ENCODE data around the gene UTP20. TPM values are rescaled to one million over a fixed set of nuclear protein-coding genes. Genes with fewer than 3 reads are reported as not detected.

UTP20 gene
- polyA plus RNA-seq, 1 of the 3 experiments (the other 2 are of a cell fraction), result 5.7 TPM

- Histone ChIP-seq H3K4me1 (ENCODE audit: control insufficient read depth in 1 of 2, insufficient read depth in 2 of 2, low read depth in 1 of 2, low read length in 1 of 2) (no peaks in the 10 kb centered on the region), H3K27me3 (ENCODE audit: insufficient read depth) (no peaks in the 10 kb centered on the region), H3K79me2 (ENCODE audit: insufficient read depth) (no peaks in the 10 kb centered on the region), H3K9me3 (no peaks in the 10 kb centered on the region), H3K27ac (ENCODE audit: low read depth in 2 of 2, low read length in 1 of 2) (no peak overlapping the region), H3K4me2 (no peak overlapping the region), H3F3A (replicated peaks; ENCODE audit: insufficient read depth) (no peaks in the 10 kb centered on the region), H3K9me2 (no peaks in the 10 kb centered on the region), H4K20me1 (ENCODE audit: insufficient read depth) (no peaks in the 10 kb centered on the region), H3K9ac (no peak overlapping the region), H3K36me3 (replicated peaks in 1 of 2; ENCODE audit: control insufficient read depth in 1 of 2, insufficient read depth in 2 of 2, low read length in 1 of 2) (peaks cover 34 to 52% of the 10 kb centered on the region in 2 experiments), H2AFZ (ENCODE audit: low read depth) (no peak overlapping the region), H3K4me3 (ENCODE audit: low read depth in 2 of 2, low read length in 1 of 2) (no peak overlapping the region)
- 95% methylated on average over 2 of the region's 2 CpGs for WGBS (ENCODE audit: low lambda C conversion rate)
- CTCF ChIA-PET, result interaction anchor here (1.0 kb wide), 1 partner anchor 13 kb away, joined by 5 read pairs; no protein-coding TSS in a partner anchor
- POLR2A ChIA-PET, result no interaction called here
- TF ChIP-seq RXRA (IDR thresholded peaks at IDR 0.05; ENCODE audit: borderline replicate concordance, low read depth) (no peak), ELF1 (IDR thresholded peaks at IDR 0.05) (no peak), GATA2 (CRISPR knock-in tag; IDR thresholded peaks at IDR 0.05) (no peak), FOSL2 (IDR thresholded peaks at IDR 0.05; ENCODE audit: borderline replicate concordance, low read depth) (no peak), TEAD4 (IDR thresholded peaks at IDR 0.05; ENCODE audit: borderline replicate concordance, insufficient read depth) (no peak), MAX (IDR thresholded peaks at IDR 0.05; ENCODE audit: low read depth) (no peak), MEF2A (IDR thresholded peaks at IDR 0.05; ENCODE audit: borderline replicate concordance, low read depth) (no peak), RFX5 (IDR thresholded peaks at IDR 0.05; ENCODE audit: low read length) (no peak), NRF1 (IDR thresholded peaks at IDR 0.05; ENCODE audit: low read depth, low read length) (no peak), GABPA (IDR thresholded peaks at IDR 0.05; ENCODE audit: low read depth) (no peak), JUND (IDR thresholded peaks at IDR 0.05) (no peak), TAF1 (IDR thresholded peaks at IDR 0.05; ENCODE audit: borderline replicate concordance, low read depth, low read length) (no peak)
- TF ChIP-seq, protein P1, sequence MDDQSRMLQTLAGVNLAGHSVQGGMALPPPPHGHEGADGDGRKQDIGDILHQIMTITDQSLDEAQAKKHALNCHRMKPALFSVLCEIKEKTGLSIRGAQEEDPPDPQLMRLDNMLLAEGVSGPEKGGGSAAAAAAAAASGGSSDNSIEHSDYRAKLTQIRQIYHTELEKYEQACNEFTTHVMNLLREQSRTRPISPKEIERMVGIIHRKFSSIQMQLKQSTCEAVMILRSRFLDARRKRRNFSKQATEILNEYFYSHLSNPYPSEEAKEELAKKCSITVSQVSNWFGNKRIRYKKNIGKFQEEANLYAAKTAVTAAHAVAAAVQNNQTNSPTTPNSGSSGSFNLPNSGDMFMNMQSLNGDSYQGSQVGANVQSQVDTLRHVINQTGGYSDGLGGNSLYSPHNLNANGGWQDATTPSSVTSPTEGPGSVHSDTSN (IDR thresholded peaks at IDR 0.05), result no peak
- TF ChIP-seq, protein P2, sequence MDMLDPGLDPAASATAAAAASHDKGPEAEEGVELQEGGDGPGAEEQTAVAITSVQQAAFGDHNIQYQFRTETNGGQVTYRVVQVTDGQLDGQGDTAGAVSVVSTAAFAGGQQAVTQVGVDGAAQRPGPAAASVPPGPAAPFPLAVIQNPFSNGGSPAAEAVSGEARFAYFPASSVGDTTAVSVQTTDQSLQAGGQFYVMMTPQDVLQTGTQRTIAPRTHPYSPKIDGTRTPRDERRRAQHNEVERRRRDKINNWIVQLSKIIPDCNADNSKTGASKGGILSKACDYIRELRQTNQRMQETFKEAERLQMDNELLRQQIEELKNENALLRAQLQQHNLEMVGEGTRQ (IDR thresholded peaks at IDR 0.05; ENCODE audit: borderline replicate concordance, low read depth, low read length), result no peak
- no peak for DNase-seq
Observed at GRCh38 chr12:101336437-101336836, 56.5 kb downstream of the UTP20 start.

DNA sequence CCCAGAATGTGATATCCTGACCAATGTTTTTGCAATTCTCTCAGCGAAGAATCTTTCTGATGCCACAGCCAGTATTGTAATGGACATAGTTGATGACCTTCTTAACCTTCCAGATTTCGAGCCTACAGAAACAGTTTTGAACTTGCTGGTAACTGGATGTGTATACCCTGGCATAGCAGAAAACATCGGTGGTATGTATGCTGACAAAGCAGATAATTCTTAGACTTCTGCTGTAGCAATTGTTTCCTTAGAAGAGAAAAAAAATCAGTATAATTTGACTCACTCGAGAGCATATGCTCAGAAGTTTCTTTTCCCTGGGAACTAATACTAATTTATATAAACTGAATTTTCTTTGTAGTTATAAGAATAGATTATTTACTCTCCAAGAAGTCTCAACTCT, 58.2 kb downstream of the UTP20 start:
- Histone ChIP-seq H3K4me1 (ENCODE audit: control insufficient read depth in 1 of 2, insufficient read depth in 2 of 2, low read depth in 1 of 2, low read length in 1 of 2) (no peaks in the 10 kb centered on the region), H3K4me2 (no peak overlapping the region), H3K36me3 (replicated peaks in 1 of 2; ENCODE audit: control insufficient read depth in 1 of 2, insufficient read depth in 2 of 2, low read length in 1 of 2) (peaks cover 50 to 60% of the 10 kb centered on the region in 2 experiments), H2AFZ (ENCODE audit: low read depth) (no peak overlapping the region), H3K27ac (ENCODE audit: low read depth in 2 of 2, low read length in 1 of 2) (no peak overlapping the region), H4K20me1 (ENCODE audit: insufficient read depth) (no peaks in the 10 kb centered on the region), H3K9ac (no peak overlapping the region), H3F3A (replicated peaks; ENCODE audit: insufficient read depth) (peaks cover 6% of the 10 kb centered on the region), H3K9me2 (no peaks in the 10 kb centered on the region), H3K79me2 (ENCODE audit: insufficient read depth) (no peaks in the 10 kb centered on the region), H3K4me3 (ENCODE audit: low read depth in 2 of 2, low read length in 1 of 2) (no peak overlapping the region), H3K9me3 (no peaks in the 10 kb centered on the region), H3K27me3 (ENCODE audit: insufficient read depth) (no peaks in the 10 kb centered on the region)
- WGBS (ENCODE audit: low lambda C conversion rate), result 91% methylated on average over 4 of the region's 4 CpGs
- DNase-seq, result no peak
- CTCF ChIA-PET, result interaction anchor here (0.7 kb wide), 1 partner anchor 17 kb away, joined by 3 read pairs; no protein-coding TSS in a partner anchor
- POLR2A ChIA-PET, result no interaction called here
- TF ChIP-seq SMC3 (IDR thresholded peaks at IDR 0.05; ENCODE audit: low read depth, low read length) (no peak), JUND (IDR thresholded peaks at IDR 0.05) (no peak), SIN3A (IDR thresholded peaks at IDR 0.05; ENCODE audit: borderline replicate concordance, low read depth, low read length) (no peak), TCF12 (IDR thresholded peaks at IDR 0.05) (no peak), RAD21 (IDR thresholded peaks at IDR 0.05; ENCODE audit: low read length) (no peak), FOXJ3 (CRISPR knock-in tag; IDR thresholded peaks at IDR 0.05) (no peak), GATA2 (CRISPR knock-in tag; IDR thresholded peaks at IDR 0.05) (no peak), TAF1 (IDR thresholded peaks at IDR 0.05; ENCODE audit: borderline replicate concordance, low read depth, low read length) (no peak), FOSL2 (IDR thresholded peaks at IDR 0.05; ENCODE audit: borderline replicate concordance, low read depth) (no peak), RFX5 (IDR thresholded peaks at IDR 0.05; ENCODE audit: low read length) (no peak)
- TF ChIP-seq, protein P3, sequence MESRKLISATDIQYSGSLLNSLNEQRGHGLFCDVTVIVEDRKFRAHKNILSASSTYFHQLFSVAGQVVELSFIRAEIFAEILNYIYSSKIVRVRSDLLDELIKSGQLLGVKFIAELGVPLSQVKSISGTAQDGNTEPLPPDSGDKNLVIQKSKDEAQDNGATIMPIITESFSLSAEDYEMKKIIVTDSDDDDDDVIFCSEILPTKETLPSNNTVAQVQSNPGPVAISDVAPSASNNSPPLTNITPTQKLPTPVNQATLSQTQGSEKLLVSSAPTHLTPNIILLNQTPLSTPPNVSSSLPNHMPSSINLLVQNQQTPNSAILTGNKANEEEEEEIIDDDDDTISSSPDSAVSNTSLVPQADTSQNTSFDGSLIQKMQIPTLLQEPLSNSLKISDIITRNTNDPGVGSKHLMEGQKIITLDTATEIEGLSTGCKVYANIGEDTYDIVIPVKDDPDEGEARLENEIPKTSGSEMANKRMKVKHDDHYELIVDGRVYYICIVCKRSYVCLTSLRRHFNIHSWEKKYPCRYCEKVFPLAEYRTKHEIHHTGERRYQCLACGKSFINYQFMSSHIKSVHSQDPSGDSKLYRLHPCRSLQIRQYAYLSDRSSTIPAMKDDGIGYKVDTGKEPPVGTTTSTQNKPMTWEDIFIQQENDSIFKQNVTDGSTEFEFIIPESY (IDR thresholded peaks at IDR 0.05; ENCODE audit: borderline replicate concordance, low read depth), result no peak
- TF ChIP-seq, protein P4, sequence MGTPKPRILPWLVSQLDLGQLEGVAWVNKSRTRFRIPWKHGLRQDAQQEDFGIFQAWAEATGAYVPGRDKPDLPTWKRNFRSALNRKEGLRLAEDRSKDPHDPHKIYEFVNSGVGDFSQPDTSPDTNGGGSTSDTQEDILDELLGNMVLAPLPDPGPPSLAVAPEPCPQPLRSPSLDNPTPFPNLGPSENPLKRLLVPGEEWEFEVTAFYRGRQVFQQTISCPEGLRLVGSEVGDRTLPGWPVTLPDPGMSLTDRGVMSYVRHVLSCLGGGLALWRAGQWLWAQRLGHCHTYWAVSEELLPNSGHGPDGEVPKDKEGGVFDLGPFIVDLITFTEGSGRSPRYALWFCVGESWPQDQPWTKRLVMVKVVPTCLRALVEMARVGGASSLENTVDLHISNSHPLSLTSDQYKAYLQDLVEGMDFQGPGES (IDR thresholded peaks at IDR 0.05; ENCODE audit: low read depth, low read length), result no peak
- TF ChIP-seq, protein P5, sequence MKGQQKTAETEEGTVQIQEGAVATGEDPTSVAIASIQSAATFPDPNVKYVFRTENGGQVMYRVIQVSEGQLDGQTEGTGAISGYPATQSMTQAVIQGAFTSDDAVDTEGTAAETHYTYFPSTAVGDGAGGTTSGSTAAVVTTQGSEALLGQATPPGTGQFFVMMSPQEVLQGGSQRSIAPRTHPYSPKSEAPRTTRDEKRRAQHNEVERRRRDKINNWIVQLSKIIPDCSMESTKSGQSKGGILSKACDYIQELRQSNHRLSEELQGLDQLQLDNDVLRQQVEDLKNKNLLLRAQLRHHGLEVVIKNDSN (IDR thresholded peaks at IDR 0.05; ENCODE audit: borderline replicate concordance, low read depth), result no peak

All from SK-N-SH (cell line).